ENCODE results near the gene PLLP. TPM values are rescaled to one million over a fixed set of nuclear protein-coding genes. Genes with fewer than 3 reads are reported as not detected.

PLLP gene
- total and polyA plus RNA-seq, 10 of the 15 experiments (the other 5 are each of a cell fraction or from before 2014, with no cell fraction given) = 0.21 to 5.8 (median 0.67) TPM

- DNase-seq (ENCODE audit: low read depth, low spot score) (no peak), ATAC-seq (no peak), FAIRE-seq (no peak)
- Histone ChIP-seq H3K9ac (ENCODE audit: control insufficient read depth, insufficient read depth, low read length) (no peak overlapping the region), H3K27me3 (replicated peaks in 1 of 2; ENCODE audit: control insufficient read depth in 2 of 2, insufficient read depth in 2 of 2, low read length in 1 of 2) (no peaks in the 10 kb centered on the region), H3K4me1 (ENCODE audit: control insufficient read depth, insufficient read depth, low read length) (no peaks in the 10 kb centered on the region), H3K9me3 (replicated peaks; ENCODE audit: control insufficient read depth, insufficient read depth, low read length) (no peaks in the 10 kb centered on the region), H3K27ac (ENCODE audit: control insufficient read depth, insufficient read depth) (no peak overlapping the region), H3K79me2 (ENCODE audit: control insufficient read depth, insufficient read depth, low read length) (no peaks in the 10 kb centered on the region), H4K20me1 (ENCODE audit: control insufficient read depth, insufficient read depth) (no peaks in the 10 kb centered on the region), H3K4me2 (ENCODE audit: control insufficient read depth, insufficient read depth) (no peak overlapping the region), H3K36me3 (ENCODE audit: control insufficient read depth in 2 of 2, insufficient read depth in 2 of 2, low read length in 1 of 2) (no peaks in the 10 kb centered on the region), H2AFZ (ENCODE audit: control insufficient read depth, low read depth, low read length) (no peak overlapping the region), H3K4me3 (no peak overlapping the region)
- in situ Hi-C loops (cut with MboI) = no loop called here
- 50% methylated on average over 18 of the region's 25 CpGs for WGBS (ENCODE audit: insufficient coverage, insufficient replicate concordance, low lambda C conversion rate, missing lambda C conversion rate)
- ChIA-PET SMC1A (ENCODE audit: uncharacterized antibody, unreplicated experiment) (no interaction called here), RAD21 (ENCODE audit: unreplicated experiment) (no interaction called here), CTCF (no interaction called here), POLR2A (interaction anchor here (0.6 kb wide), 2 partner anchors 49 to 58 kb away, joined by 3 to 5 read pairs; no protein-coding TSS in a partner anchor)
- intact Hi-C loops (cut with micrococcal nuclease; ENCODE audit: unreplicated experiment) = no loop called here
- no TSS peak for BruUV-seq (replicated peaks)
- no peak for TF ChIP-seq ZNF207 (IDR thresholded peaks at IDR 0.05; ENCODE audit: borderline replicate concordance)
- no peak for TF ChIP-seq FOXM1 (IDR thresholded peaks at IDR 0.05; ENCODE audit: low read depth, low read length)
- TF ChIP-seq SRF (IDR thresholded peaks at IDR 0.05; ENCODE audit: low read depth in 2 of 2, low read length in 2 of 2) = no peak
- no peak for TF ChIP-seq PBX3 (IDR thresholded peaks at IDR 0.05; ENCODE audit: insufficient replicate concordance, low read depth, low read length)
- TF ChIP-seq YBX1 (IDR thresholded peaks at IDR 0.05) = no peak
- no peak for TF ChIP-seq KAT2A (conservative IDR thresholded peaks at IDR 0.05; ENCODE audit: control insufficient read depth, low read depth, low read length)
- TF ChIP-seq TCF12 (IDR thresholded peaks at IDR 0.05; ENCODE audit: low read depth, low read length) = no peak
- TF ChIP-seq RFX5 (IDR thresholded peaks at IDR 0.05; ENCODE audit: low read depth, low read length) = no peak
- TF ChIP-seq CREM (IDR thresholded peaks at IDR 0.05; ENCODE audit: low read depth) = no peak
- TF ChIP-seq E2F4 (IDR thresholded peaks at IDR 0.05; ENCODE audit: low read depth, low read length) = no peak
- TF ChIP-seq NBN (IDR thresholded peaks at IDR 0.05) = no peak
- TF ChIP-seq ASH2L (IDR thresholded peaks at IDR 0.05; ENCODE audit: borderline replicate concordance, low read depth) = no peak
- no peak for TF ChIP-seq PKNOX1 (IDR thresholded peaks at IDR 0.05)
- no peak for TF ChIP-seq E4F1 (IDR thresholded peaks at IDR 0.05; ENCODE audit: borderline replicate concordance, partially characterized antibody)
- TF ChIP-seq POU2F2 (IDR thresholded peaks at IDR 0.05; ENCODE audit: borderline replicate concordance, low read depth, low read length) = no peak
- no peak for TF ChIP-seq RELA (IDR thresholded peaks at IDR 0.05; ENCODE audit: borderline replicate concordance, partially characterized antibody)
- TF ChIP-seq KLF5 (IDR thresholded peaks at IDR 0.05; ENCODE audit: partially characterized antibody) = no peak
These were observed 14.0 kb downstream of the PLLP start for GRCh38 chr16:57270221-57271062.
